ENCODE measurements around the gene CLEC1A.
"Not testable (repeated sequence)": the region's sequence is repeated elsewhere in the genome, so short reads cannot be mapped to it uniquely, and the experiment has no call there.

The CLEC1A gene

GRCh38 chr12:10048526-10048925, 50.3 kb downstream of the CLEC1A start:
- no peak for DNase-seq (ENCODE audit: low read depth, low spot score)

- DNase-seq (ENCODE audit: low read depth, low spot score): no peak
These were observed 56.6 kb downstream of the CLEC1A start for GRCh38 chr12:10042167-10042566.

GRCh38 chr12:10033783-10034545, 64.8 kb downstream of the CLEC1A start:
- DNase-seq (ENCODE audit: low read depth, low spot score): no peak

DNA sequence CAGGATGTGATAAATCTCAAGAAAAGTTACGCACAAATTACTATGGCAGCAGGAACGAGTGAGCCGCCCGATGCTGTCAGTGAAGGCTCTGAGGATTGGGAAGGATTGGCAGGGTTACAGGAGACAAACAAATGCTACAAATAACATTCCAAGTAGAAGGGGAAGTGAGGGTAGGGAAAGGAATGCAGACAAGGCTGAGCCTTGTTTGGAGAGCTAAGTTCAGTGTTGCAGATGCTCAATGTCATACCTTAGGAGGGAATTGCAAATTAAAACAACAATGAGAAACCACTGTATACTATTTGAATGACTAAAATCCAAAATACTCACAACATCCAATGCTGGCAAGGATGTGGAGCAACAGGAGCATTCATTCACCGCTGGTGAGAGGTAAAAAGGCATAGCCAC, 67.0 kb downstream of the CLEC1A start:
- DNase-seq (ENCODE audit: low read depth, low spot score): peak; percentile 82

- peak; percentile 8 for DNase-seq (ENCODE audit: low read depth, low spot score)
These were observed 67.5 kb downstream of the CLEC1A start for GRCh38 chr12:10031321-10031720.

- no peak for DNase-seq (ENCODE audit: low read depth, low spot score)
These were observed 68.3 kb downstream of the CLEC1A start, which contains the start of gene CLEC9A for GRCh38 chr12:10030446-10030845. Gene CLEC9A, plus strand, starts transcription at chr12:10030682. Its CDS starts 22,006 bp downstream, at chr12:10052688.

DNA sequence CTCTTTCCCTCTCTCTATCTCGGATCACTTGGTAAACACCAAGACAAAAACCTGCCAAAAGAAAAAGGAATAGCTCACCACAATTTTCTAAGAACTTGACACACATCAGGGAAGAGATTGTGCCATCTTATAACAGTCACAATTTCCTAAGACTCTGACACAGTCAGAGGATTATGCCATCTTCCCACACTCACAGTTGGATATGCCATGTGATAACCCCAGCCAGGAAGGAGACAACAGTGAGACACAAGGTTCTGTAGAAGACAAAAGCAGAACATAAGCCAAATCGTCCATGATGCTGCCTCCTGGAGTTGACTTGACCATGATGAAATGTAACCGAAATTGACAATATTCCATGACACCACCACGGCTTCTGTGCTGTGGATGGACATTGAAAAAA, 71.1 kb downstream of the CLEC1A start:
- DNase-seq (ENCODE audit: low read depth, low spot score): peak; percentile 8

GRCh38 chr12:10027311-10027710, 71.5 kb downstream of the CLEC1A start:
- no peak for DNase-seq (ENCODE audit: low read depth, low spot score)

DNA sequence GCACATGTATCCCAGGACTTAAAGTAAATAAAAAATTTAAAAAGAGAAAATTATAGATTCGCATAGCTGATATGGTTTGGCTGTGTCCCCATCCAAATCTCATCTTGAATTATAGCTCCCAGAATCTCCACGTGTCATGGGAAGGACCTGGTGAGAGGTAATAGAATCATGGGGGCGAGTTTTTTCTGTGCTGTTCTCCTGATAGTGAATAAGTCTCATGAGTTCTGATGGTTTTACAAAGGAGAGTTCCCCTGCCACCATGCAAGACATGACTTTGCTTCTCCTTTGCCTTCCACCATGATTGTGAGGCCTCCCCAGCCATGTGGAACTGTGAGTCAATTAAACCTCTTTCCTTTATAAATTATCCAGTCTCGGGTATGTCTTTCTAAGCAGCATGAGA, 72.1 kb downstream of the CLEC1A start:
- DNase-seq (ENCODE audit: low read depth, low spot score): not testable (repeated sequence)

- DNase-seq (ENCODE audit: low read depth, low spot score): no peak
These were observed 73.5 kb downstream of the CLEC1A start for GRCh38 chr12:10025236-10025635.

DNA sequence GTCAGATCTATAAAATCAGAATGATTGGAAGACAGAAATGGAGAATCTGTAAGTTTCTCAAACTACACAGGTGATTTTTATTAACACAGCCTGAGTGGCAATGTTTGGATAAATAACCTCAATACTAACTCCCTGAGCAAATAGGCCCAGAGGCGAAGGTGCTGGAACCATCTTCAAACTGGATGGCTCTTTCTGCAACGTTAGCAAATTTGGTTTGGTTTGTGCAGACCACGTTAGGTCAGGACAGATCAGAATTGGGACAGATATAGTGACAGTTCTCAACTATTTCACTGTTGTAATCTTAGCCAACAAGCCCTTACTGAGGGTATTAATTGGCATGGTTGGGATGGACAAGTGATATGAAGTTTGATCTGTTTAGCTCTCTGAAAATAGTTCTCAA, 77.4 kb downstream of the CLEC1A start:
- no peak for DNase-seq (ENCODE audit: low read depth, low spot score)
